Large intestine (tissue), 3 donors: ENCODE measurements around the gene B3GALT4. TPM values are rescaled to one million over a fixed set of nuclear protein-coding genes. Genes with fewer than 3 reads are reported as not detected.

ENCODE experiments used
- DNase-seq, 2 donors: peaks; one replicate each; pipeline versions ENCODE4 v3.0.0 to v3.0.0-alpha.2; 2013
- H3K27ac ChIP-seq: one replicate; pipeline ENCODE4 v1.5.1; 2013; ENCODE audit warnings: low read length
- H3K27me3 ChIP-seq: 2 replicates; pipeline ENCODE4 v1.6.1; 2013; ENCODE audit warnings: low read length; ENCODE audit not compliant: control insufficient read depth, insufficient read depth
- H3K36me3 ChIP-seq: 2 replicates; pipeline ENCODE4 v1.6.1; 2013; ENCODE audit warnings: low read length; ENCODE audit not compliant: control insufficient read depth, insufficient read depth
- H3K4me1 ChIP-seq: one replicate; pipeline ENCODE4 v1.6.1; 2013; ENCODE audit warnings: low read length; ENCODE audit not compliant: control insufficient read depth, insufficient read depth
- H3K4me3 ChIP-seq: one replicate; pipeline ENCODE4 v1.5.1; 2013; ENCODE audit warnings: low read length
- H3K9me3 ChIP-seq: one replicate; pipeline ENCODE4 v1.6.1; 2013; ENCODE audit warnings: mild to moderate bottlenecking, low read depth, low read length, moderate library complexity; ENCODE audit not compliant: control insufficient read depth
- WGBS: methylation state at CpG from one replicate; pipeline ENCODE4 v1.1.5; 2013; ENCODE audit warnings: low lambda C conversion rate; ENCODE audit not compliant: insufficient coverage; 5-methylcytosine and 5-hydroxymethylcytosine counted together
- polyA plus RNA-seq: library from polyadenylated mRNA; unstranded; fragments of 120-200 nt; gene quantifications from one replicate; pipeline ENCODE4 v1.2.1, GENCODE V29; 2013

Gene B3GALT4
- polyA plus RNA-seq, 1 donor: 5.7 TPM

DNA sequence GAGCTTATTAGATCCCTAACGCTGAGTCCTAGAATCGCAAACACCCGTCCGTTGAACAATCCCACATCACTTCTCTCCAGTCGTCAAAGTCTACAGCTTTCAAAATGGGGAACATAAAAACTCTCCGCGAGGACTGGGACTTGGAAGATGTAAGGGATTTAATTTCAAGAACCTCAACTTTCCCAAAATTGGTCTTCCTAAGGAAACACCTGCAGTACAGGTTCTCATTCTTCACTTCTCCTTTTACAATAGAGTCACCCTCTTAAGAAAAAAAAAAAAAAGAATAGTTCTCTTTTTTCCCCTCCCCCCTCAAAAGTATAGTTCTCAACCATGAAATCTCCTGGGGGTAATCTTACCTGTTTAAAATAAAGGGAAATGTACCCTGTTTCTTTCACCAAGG lies 47.2 kb downstream of the B3GALT4 start:
- DNase-seq: no peak
- Histone ChIP-seq H3K27me3 (no peaks in the 10 kb centered on the region), H3K27ac (no peak overlapping the region), H3K9me3 (no peaks in the 10 kb centered on the region), H3K4me3 (peak overlapping the region; percentile 88), H3K4me1 (peaks cover 15% of the 10 kb centered on the region), H3K36me3 (peaks cover 22% of the 10 kb centered on the region)
- 27% methylated on average over 4 of the region's 7 CpGs for WGBS

Other genes with a start within 250 kb of the B3GALT4 start
- 163 TPM for gene HLA-DPA1, start 203.5 kb upstream of the B3GALT4 start, polyA plus RNA-seq
- gene HLA-DPB1, start 201.1 kb upstream of the B3GALT4 start, polyA plus RNA-seq: 75.0 TPM
- 5.3 TPM for gene COL11A2, start 84.7 kb upstream of the B3GALT4 start, polyA plus RNA-seq
- gene RXRB, start 76.5 kb upstream of the B3GALT4 start, polyA plus RNA-seq: 45.5 TPM
- 95.2 TPM for gene SLC39A7, start 76.3 kb upstream of the B3GALT4 start, polyA plus RNA-seq
- 35.9 TPM for gene HSD17B8, start 72.5 kb upstream of the B3GALT4 start, polyA plus RNA-seq
- 43.2 TPM for gene RING1, start 68.6 kb upstream of the B3GALT4 start, polyA plus RNA-seq
- gene VPS52, start 5.2 kb upstream of the B3GALT4 start, polyA plus RNA-seq: 59.8 TPM
- gene RPS18, start 5.0 kb upstream of the B3GALT4 start, polyA plus RNA-seq: 5,002 TPM
- gene WDR46, start 12.1 kb downstream of the B3GALT4 start, polyA plus RNA-seq: 37.7 TPM
- 80.5 TPM for gene PFDN6, start 12.5 kb downstream of the B3GALT4 start, polyA plus RNA-seq
- 73.4 TPM for gene RGL2, start 21.8 kb downstream of the B3GALT4 start, polyA plus RNA-seq
- 90.9 TPM for gene TAPBP, start 37.0 kb downstream of the B3GALT4 start, polyA plus RNA-seq
- 16.7 TPM for gene ZBTB22, start 40.6 kb downstream of the B3GALT4 start, polyA plus RNA-seq
- 33.9 TPM for gene DAXX, start 45.8 kb downstream of the B3GALT4 start, polyA plus RNA-seq
- gene KIFC1, start 114.7 kb downstream of the B3GALT4 start, polyA plus RNA-seq: 18.4 TPM
- 50.1 TPM for gene PHF1, start 133.9 kb downstream of the B3GALT4 start, polyA plus RNA-seq
- gene CUTA, start 141.0 kb downstream of the B3GALT4 start, polyA plus RNA-seq: 229 TPM
- gene SYNGAP1, start 142.9 kb downstream of the B3GALT4 start, polyA plus RNA-seq: 21.0 TPM
- 9.9 TPM for gene ZBTB9, start 177.5 kb downstream of the B3GALT4 start, polyA plus RNA-seq